Ramos (cell line): ENCODE measurements around the gene BEX2.

ENCODE experiments used
- in situ Hi-C: fragments of 300-500 bp; cut with MboI; formaldehyde crosslinking; loops from one replicate; pipeline ENCODE4 v1.14.3; 2022; ENCODE audit warnings: low sequenced_read_pairs; ENCODE audit not compliant: unreplicated experiment

BEX2 gene

GRCh38 chrX:103275947-103276567 lies 34.7 kb downstream of the BEX2 start:
- in situ Hi-C loops, result no loop called here

DNA sequence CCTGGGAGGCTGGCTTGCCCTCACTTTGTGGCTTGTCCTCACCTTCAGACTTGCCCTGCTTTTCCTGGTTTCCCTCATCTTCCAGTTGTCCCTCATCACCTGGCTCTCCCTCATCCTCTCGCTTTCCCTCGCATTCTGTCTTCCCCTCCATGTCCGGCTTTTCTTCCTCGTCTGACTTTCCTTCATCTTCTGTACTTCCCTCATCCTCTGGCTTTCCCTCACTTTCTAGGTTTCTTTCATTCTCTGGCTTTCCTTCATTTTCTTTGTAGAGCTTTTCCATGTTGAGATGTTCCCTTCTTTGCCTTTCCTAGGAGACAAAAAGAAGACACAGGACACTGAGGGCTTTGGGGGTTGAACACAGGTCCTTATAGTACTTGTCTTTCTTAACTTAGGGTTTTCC lies 36.5 kb downstream of the BEX2 start:
- in situ Hi-C loops, result no loop called here
